HFF-Myc (cell line): ENCODE measurements around the gene NTMT1.

Experiments used
- DNase-seq: peaks from one replicate; pipeline ENCODE4 v3.0.0-alpha.2; 2011; ENCODE audit warnings: low read depth; ENCODE audit errors: extremely low read depth
- H3K4me3 ChIP-seq: replicated peaks from 2 replicates; pipeline ENCODE4 v1.5.1; 2011; ENCODE audit warnings: low read depth, mild to moderate bottlenecking, control low read depth, low read length
- TF ChIP-seq, protein P1 (sequence below): IDR thresholded peaks from 2 replicates; pipeline ENCODE4 v1.5.1; 2012; ENCODE audit warnings: mild to moderate bottlenecking, low read depth, low read length, control low read depth; ENCODE audit errors: missing control alignments

Gene NTMT1

DNA sequence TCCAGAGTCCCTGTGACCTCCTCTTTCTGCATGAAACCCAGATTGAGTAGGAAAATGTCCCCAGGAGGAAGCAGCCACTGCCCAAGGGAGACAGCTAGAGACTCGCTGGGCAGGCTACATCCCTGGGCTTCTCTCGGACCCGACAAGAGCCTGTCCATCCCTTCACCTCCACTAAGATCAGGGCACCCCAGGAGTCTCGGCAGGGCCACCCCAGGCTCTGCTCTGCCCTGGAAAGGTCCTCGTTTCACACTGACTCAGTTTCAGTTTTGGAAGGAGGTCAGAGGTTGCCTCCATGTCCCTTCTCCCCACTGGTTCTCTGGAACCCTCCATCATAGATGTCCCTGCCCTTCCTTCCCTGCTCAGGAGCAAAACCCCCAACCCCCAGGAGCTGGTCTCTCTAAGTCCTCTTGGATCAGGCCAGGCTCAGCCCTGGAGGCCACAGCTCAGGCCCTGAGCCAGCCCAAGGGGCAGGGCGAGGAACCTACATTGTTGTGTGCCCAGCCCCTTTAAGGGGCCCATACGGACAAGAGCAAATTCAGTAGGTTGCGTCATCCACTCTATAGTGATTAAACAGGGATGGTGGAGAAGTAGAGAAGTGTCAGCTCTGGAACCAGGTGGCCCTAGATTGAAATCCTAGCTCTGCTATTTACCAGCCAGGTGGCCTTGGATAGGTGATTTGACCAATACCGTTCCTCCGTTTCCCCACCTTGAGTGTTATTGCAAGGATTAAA is 42.5 kb upstream of the NTMT1 start:
- TF ChIP-seq, protein P1, sequence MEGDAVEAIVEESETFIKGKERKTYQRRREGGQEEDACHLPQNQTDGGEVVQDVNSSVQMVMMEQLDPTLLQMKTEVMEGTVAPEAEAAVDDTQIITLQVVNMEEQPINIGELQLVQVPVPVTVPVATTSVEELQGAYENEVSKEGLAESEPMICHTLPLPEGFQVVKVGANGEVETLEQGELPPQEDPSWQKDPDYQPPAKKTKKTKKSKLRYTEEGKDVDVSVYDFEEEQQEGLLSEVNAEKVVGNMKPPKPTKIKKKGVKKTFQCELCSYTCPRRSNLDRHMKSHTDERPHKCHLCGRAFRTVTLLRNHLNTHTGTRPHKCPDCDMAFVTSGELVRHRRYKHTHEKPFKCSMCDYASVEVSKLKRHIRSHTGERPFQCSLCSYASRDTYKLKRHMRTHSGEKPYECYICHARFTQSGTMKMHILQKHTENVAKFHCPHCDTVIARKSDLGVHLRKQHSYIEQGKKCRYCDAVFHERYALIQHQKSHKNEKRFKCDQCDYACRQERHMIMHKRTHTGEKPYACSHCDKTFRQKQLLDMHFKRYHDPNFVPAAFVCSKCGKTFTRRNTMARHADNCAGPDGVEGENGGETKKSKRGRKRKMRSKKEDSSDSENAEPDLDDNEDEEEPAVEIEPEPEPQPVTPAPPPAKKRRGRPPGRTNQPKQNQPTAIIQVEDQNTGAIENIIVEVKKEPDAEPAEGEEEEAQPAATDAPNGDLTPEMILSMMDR: no peak
- no peak for DNase-seq
- H3K4me3 ChIP-seq: no peak overlapping the region

DNA sequence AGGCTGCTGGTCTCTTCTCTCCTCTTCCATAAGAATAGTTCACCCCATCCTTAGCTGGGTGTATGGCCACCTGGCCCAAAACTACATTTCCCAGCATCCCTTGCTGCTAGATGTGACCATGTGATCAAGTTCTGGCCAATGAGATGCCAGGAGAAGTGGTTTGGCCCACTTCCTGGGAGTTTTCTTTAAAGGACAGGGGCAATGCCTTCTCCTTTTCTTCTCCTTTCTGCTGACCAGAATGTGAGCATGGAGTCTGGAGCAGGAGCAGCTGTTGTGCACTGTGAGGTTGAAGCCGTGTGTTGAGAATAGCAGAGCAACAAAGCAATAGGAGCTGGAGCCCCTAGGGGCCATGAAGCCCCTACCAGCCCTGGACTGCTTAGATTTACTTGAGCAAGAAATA is 41.8 kb upstream of the NTMT1 start:
- TF ChIP-seq, protein P1: no peak
- peak; percentile 80 for DNase-seq
- H3K4me3 ChIP-seq: no peak overlapping the region

DNA sequence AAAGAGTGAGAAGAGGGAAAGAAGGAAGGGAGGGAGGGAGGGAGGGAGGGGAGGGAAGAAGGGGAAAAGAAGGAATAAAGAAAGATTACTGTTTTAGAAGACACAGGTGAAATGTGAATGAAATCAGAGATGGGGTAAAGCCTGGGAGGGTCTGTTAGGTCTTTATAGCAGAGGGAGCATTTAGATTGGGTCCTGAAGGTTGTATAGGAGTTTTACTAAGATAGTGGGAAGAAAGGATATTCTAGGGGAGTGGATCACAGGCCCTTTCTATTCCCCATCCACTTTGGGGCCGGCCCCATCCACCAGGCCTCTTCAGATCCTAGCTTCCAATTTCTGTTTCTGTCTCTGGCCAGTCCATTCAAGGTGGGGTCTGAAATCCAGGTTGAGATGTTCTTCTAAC is 40.6 kb upstream of the NTMT1 start:
- H3K4me3 ChIP-seq: no peak overlapping the region
- TF ChIP-seq, protein P1: no peak
- no peak for DNase-seq

DNA sequence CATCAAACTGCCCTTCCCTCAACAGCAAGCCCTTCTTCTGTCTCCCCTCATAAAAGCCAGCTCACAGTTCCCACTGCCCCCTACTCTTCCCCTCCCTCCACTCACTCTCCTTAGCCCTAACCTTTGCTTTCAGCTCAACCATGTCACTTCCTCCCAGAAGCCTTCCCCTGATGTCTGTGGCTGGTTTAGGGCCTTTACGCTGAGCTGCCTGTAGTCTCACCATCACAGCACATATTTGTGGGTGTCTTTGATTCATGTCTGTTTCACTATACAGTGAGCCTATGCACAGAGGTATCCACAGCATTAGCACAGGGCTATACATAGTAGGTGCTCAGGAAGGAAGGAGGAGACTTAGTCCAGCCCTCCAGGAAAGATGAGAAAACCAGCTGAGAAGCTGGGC is 39.7 kb upstream of the NTMT1 start:
- no peak overlapping the region for H3K4me3 ChIP-seq
- no peak for DNase-seq
- TF ChIP-seq, protein P1: no peak

DNA sequence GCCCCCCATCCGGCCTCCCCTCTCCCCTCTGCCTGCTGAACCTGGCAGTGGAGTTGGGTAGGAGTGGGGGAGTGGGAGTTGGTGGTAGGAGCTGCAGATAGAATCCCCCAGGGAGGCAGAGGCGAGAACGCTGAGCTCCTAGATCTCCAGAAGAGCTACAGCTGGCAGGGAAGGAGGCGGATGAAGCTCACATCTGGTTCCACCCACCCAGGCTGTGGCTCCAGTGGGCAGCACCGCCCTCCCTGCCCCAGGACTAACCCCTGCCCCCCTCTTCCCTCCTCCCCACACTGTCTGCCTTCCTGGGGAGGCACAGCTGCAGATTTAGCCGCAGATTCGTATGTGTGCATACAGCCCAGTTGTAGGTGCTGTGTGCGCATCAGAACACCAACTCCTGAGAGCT is 39.3 kb upstream of the NTMT1 start:
- DNase-seq: no peak
- H3K4me3 ChIP-seq: no peak overlapping the region
- TF ChIP-seq, protein P1: no peak

DNA sequence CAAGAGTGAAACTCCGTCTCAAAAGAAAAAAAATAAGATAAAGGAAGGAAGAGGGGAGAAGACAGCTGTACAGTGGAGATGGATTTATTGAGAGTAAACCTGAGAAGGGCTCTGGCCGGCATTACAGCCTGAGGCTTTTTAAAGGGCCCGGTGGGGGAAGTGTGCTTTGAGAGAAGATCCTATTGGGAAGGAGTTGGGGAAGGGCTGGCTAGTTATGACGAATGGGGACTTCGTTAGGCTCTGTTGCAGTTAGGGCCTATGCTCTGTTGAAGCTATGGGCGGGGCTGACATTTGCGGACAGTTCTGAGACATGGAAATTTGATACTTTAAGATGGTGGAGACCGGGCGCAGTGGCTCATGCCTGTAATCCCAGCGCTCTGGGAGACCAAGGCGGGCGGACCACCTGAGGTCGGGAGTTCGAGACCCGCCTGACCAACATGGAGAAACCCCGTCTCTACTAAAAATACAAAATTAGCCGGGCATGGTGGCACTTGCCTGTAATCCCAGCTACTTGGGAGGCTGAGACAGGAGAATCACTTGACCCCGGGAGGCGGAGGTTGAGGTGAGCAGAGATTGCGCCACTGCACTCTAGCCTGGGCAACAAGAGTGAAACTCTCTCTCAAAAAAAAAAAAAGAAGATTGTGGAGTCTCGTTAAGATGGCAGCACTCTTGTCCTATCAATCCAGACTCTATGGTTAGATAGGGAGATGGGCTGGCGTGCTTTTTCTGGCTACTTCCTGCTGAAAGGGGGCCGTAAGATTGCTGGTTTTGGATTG is 38.3 kb upstream of the NTMT1 start:
- DNase-seq: no peak

More for the DNA sequence above, 38.3 kb upstream of the NTMT1 start:
- TF ChIP-seq, protein P1: no peak
- H3K4me3 ChIP-seq: no peak overlapping the region
